MCF 10A (cell line): ENCODE results near the gene LRRC27. TPM values are rescaled to one million over a fixed set of nuclear protein-coding genes. Genes with fewer than 3 reads are reported as not detected.

Experiments
- BruUV-seq: library from RNA; stranded (reverse); fragments of 400-500 nt; replicated peaks from 2 replicates; lab custom pipeline; 2021; lab: Mats Ljungman, UMichigan
- CTCF ChIA-PET: fragments of 300-600 bp; sonication (Branson Sonifier 250); formaldehyde crosslinking; extraction: SDS; loops from one replicate; lab custom pipeline; 2021; ENCODE audit warnings: antibody characterized with exemption, inconsistent platforms; lab: Yijun Ruan, JAX
- POLR2A ChIA-PET: fragments of 300-600, 350-650 bp; sonication (Branson Sonifier 250); formaldehyde crosslinking; extraction: SDS; loops from one replicate; lab custom pipeline; 2020; ENCODE audit warnings: antibody characterized with exemption, inconsistent platforms; lab: Yijun Ruan, JAX
- DNase-seq: peaks from one replicate; pipeline ENCODE4 v3.0.0-alpha.2; 2018; ENCODE audit not compliant: unreplicated experiment
- H3K27ac Mint-ChIP-seq: one replicate; pipeline ENCODE4 v1.8.0; 2022; ENCODE audit warnings: mild to moderate bottlenecking, low read depth, mixed read lengths; ENCODE audit not compliant: unreplicated experiment
- H3K27me3 Mint-ChIP-seq: one replicate; pipeline ENCODE4 v1.8.0; 2022; ENCODE audit warnings: mixed read lengths; ENCODE audit not compliant: insufficient read depth, unreplicated experiment
- H3K36me3 Mint-ChIP-seq: one replicate; pipeline ENCODE4 v1.8.0; 2022; ENCODE audit warnings: mild to moderate bottlenecking, moderate library complexity, mixed read lengths; ENCODE audit not compliant: insufficient read depth, unreplicated experiment
- H3K4me1 Mint-ChIP-seq: one replicate; pipeline ENCODE4 v1.8.0; 2022; ENCODE audit warnings: mixed read lengths; ENCODE audit not compliant: insufficient read depth, unreplicated experiment
- H3K4me3 Mint-ChIP-seq: one replicate; pipeline ENCODE4 v1.8.0; 2022; ENCODE audit warnings: mild to moderate bottlenecking, moderate library complexity, mixed read lengths; ENCODE audit not compliant: unreplicated experiment
- H3K9me3 Mint-ChIP-seq: one replicate; pipeline ENCODE4 v1.8.0; 2022; ENCODE audit warnings: mixed read lengths; ENCODE audit not compliant: unreplicated experiment
- intact Hi-C: fragments of 100-400 bp; cut with micrococcal nuclease; formaldehyde crosslinking; loops from 2 replicates; pipeline ENCODE4 v1.14.1; 2022
- total RNA-seq: library from RNA; stranded (reverse); gene quantifications from 2 replicates; pipeline ENCODE4 v1.2.3, GENCODE V29; 2022
- TF ChIP-seq, protein P1 (sequence below): fragments of 200-600 bp; IDR thresholded peaks from one replicate; pipeline ENCODE4 v1.8.0; 2022; ENCODE audit warnings: antibody characterized with exemption, mild to moderate bottlenecking; ENCODE audit not compliant: unreplicated experiment

The LRRC27 gene
- total RNA-seq, 1 experiment from 2014 or later, result 9.1 TPM

DNA sequence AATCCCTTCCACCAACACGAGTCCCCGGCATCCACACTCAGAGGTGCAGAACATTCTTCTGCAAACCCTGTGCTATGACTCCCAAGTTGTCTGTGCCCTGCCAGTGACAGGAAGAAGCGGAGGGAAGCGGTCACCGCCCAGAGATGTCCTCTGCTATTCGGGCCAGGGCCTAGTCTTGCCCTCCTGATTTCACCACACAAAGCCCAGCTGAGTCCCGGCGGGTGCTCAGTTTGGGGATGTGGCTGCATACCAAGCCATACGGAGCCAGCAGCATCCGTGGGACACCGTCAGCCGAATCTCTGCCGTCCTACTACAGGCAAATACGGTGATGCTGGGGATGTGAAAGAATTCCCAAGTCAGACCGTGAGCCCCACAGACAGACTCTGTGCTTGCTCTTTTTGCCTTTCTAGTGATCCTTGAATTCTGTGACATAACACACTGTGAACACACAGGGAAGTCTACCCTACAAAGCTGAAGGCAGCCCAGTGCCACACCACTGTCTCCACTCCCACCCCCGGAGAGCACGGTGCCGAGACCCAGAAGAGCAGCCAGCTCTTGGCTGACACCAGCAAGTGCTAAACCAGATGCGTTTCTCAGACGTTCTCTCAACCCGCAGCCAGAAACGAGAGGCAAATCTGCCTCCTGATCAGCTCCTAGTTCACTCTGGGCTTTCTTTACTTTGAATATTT is 26.2 kb upstream of the LRRC27 start:
- TF ChIP-seq, protein P1, sequence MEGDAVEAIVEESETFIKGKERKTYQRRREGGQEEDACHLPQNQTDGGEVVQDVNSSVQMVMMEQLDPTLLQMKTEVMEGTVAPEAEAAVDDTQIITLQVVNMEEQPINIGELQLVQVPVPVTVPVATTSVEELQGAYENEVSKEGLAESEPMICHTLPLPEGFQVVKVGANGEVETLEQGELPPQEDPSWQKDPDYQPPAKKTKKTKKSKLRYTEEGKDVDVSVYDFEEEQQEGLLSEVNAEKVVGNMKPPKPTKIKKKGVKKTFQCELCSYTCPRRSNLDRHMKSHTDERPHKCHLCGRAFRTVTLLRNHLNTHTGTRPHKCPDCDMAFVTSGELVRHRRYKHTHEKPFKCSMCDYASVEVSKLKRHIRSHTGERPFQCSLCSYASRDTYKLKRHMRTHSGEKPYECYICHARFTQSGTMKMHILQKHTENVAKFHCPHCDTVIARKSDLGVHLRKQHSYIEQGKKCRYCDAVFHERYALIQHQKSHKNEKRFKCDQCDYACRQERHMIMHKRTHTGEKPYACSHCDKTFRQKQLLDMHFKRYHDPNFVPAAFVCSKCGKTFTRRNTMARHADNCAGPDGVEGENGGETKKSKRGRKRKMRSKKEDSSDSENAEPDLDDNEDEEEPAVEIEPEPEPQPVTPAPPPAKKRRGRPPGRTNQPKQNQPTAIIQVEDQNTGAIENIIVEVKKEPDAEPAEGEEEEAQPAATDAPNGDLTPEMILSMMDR, result no peak
- ChIA-PET POLR2A (no interaction called here), CTCF (interaction anchor here (0.6 kb wide), 1 partner anchor 138 kb away, joined by 3 read pairs; no protein-coding TSS in a partner anchor)
- no peaks in the 10 kb centered on the region for H3K27me3 Mint-ChIP-seq
- H3K4me3 Mint-ChIP-seq, result peak overlapping the region; percentile 7
- no peaks in the 10 kb centered on the region for H3K9me3 Mint-ChIP-seq
- H3K27ac Mint-ChIP-seq, result no peak overlapping the region
- no TSS peak for BruUV-seq
- no peaks in the 10 kb centered on the region for H3K4me1 Mint-ChIP-seq
- DNase-seq, result no peak
- H3K36me3 Mint-ChIP-seq, result peaks cover 6% of the 10 kb centered on the region
- intact Hi-C loops, result loop anchor here (5.0 kb wide), 1 partner anchor 47 kb away; no protein-coding TSS in a partner anchor

DNA sequence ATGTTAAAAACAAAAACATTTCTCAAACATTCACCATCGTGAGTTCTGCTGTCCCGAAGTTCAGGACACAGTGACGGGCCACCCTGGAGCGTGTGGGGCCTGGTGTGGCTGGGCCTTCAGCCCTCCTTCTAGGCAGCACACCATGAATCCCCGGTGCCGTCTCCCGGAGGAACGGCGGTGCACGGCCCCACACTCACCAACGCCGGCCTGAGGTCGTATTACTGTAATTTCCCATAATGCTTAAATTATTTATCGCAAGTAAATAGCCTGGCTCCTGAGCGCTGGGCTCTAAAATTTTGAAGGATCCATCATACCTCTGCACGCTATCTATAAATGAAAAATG is 25.7 kb upstream of the LRRC27 start:
- Mint-ChIP-seq H3K9me3 (no peaks in the 10 kb centered on the region), H3K27me3 (no peaks in the 10 kb centered on the region), H3K27ac (no peak overlapping the region), H3K4me3 (peak overlapping the region; percentile 7), H3K4me1 (no peaks in the 10 kb centered on the region), H3K36me3 (peaks cover 6% of the 10 kb centered on the region)
- BruUV-seq, result TSS peak; percentile 36
- ChIA-PET CTCF (no interaction called here), POLR2A (no interaction called here)
- TF ChIP-seq, protein P1, result no peak
- intact Hi-C loops, result loop anchor here (5.0 kb wide), 1 partner anchor 46 kb away; no protein-coding TSS in a partner anchor
- DNase-seq, result no peak

DNA sequence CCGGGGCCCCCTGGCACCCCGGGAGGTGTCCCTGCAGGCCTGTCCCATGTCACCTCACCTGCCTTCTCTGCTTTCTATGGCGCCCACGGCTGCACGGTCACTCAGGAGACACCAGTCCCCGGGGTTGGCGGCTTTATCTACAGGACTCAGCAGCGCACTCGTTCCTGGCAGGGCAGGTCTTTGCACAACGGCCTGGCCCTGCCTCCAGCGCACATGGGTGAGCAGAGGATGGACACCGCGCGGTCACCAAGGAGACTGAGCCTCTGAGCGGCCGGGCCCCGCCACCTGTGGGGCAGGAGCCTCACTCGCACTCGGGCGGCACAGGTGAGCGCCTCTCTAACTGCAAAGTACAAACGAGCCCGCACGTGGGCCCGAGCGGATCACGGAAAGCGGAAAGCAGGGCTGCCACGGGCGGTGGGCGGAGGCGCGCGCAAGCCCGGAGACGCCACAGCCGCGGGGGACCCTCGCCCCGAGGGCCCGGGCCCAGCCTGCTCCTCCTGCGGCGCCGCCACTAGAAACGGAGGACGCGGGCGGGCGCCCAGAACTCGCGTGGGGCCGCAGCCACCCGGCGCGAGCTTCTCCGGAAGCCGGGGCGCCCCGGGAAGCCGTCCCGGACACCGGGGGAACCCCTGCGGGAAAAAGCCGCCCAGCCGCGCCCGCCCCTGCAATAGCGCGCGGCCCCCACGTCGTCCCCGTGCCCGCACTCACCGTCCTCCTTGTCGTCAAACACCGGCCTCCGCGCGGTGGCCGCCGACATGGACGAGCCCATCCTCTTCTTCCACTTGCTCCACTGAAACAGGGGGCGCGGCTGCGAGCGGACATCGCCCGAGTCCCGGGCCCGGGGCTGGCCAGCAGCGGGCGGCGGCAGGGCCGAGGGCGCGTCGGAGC is 24.9 kb upstream of the LRRC27 start:
- ChIA-PET POLR2A (interaction anchor here (1.6 kb wide), 1 partner anchor 12 kb away, joined by 4 read pairs; no protein-coding TSS in a partner anchor), CTCF (interaction anchor here (0.6 kb wide), 2 partner anchors 67 to 257 kb away, joined by 3 read pairs; no protein-coding TSS in a partner anchor)

More for the DNA sequence above, 24.9 kb upstream of the LRRC27 start:
- TF ChIP-seq, protein P1, result no peak
- no peak overlapping the region for H3K27ac Mint-ChIP-seq
- no peaks in the 10 kb centered on the region for H3K27me3 Mint-ChIP-seq
- intact Hi-C loops, result loop anchor here (1.0 to 5.0 kb wide), 2 partner anchors 45 to 84 kb away; no protein-coding TSS in a partner anchor
- H3K4me1 Mint-ChIP-seq, result no peaks in the 10 kb centered on the region
- peak; percentile 55 for DNase-seq
- no TSS peak for BruUV-seq
- H3K9me3 Mint-ChIP-seq, result no peaks in the 10 kb centered on the region
- H3K36me3 Mint-ChIP-seq, result peaks cover 6% of the 10 kb centered on the region
- peak overlapping the region; percentile 83 for H3K4me3 Mint-ChIP-seq
